Adrenal gland (tissue), 12 donors: ENCODE results near the gene DMTF1. TPM values are rescaled to one million over a fixed set of nuclear protein-coding genes. Genes with fewer than 3 reads are reported as not detected.

ENCODE experiments used
- DNase-seq, 7 donors: peaks; one replicate each; pipeline ENCODE4 v3.0.0-alpha.2; 2019 to 2020
- H3K27ac ChIP-seq, 5 donors: fragments of 200-600 bp; sonication (generic) in 4 of 5; 1 replicate in 3 of 5; 2 replicates in 2 of 5; pipeline versions ENCODE4 v1.5.1 to v1.8.0; 2016 to 2020; ENCODE audit warnings: mild to moderate bottlenecking in 1 of 5
- H3K27me3 ChIP-seq: fragments of 200-600 bp; 2 replicates; pipeline ENCODE4 v1.8.0; 2021
- H3K36me3 ChIP-seq, 2 donors: fragments of 200-600 bp; replicated peaks in 1 of 2; 1 replicate in 1 of 2; 2 replicates in 1 of 2; pipeline versions ENCODE4 v1.5.1 to v1.8.0; 2018 to 2022
- H3K4me1 ChIP-seq, 2 donors: fragments of 200-600 bp; replicated peaks in 1 of 2; 1 replicate in 1 of 2; 2 replicates in 1 of 2; pipeline versions ENCODE4 v1.5.1 to v1.8.0; 2018 to 2021
- H3K4me3 ChIP-seq, 4 donors: fragments of 200-600 bp; sonication (generic) in 3 of 4; one replicate each; pipeline ENCODE4 v1.5.1; 2016 to 2018
- H3K9me3 ChIP-seq, 3 donors: fragments of 200-600 bp; sonication (generic) in 1 of 3; replicated peaks in 1 of 3; 1 replicate in 2 of 3; 2 replicates in 1 of 3; pipeline versions ENCODE4 v1.5.1 to v1.8.0; 2016 to 2021
- POLR2A ChIP-seq, 2 donors: fragments of 450-650 bp; IDR thresholded peaks; one replicate each; pipeline ENCODE4 v1.6.1; 2017; ENCODE audit warnings: antibody characterized with exemption in 2 of 2, mild to moderate bottlenecking in 2 of 2, moderate library complexity in 1 of 2
- WGBS, 4 donors: extraction: QIAGEN DNeasy Blood & Tissue Kit in 2 of 4; methylation state at CpG; one replicate each; pipeline versions ENCODE4 v1.1.5 to v1.1.7; 2013 to 2017; 5-methylcytosine and 5-hydroxymethylcytosine counted together
- intact Hi-C, 2 donors: fragments of 100-400 bp; cut with DNase I; formaldehyde crosslinking; loops; one replicate each; pipeline versions ENCODE4 v1.14.1 to v1.15.0; 2022 to 2023
- polyA plus RNA-seq, 3 donors: library from polyadenylated mRNA; stranded (reverse); fragments of 200-250 nt in 2 of 3; fragments of 350-450 nt in 1 of 3; fragmentation: Illumina TruSeq in 1 of 3; extraction: RNeasy Lipid Tissue Mini Kit (QIAGEN cat#74804) in 1 of 3; gene quantifications; one replicate each; pipeline ENCODE4 v1.2.3, GENCODE V29; 2013 to 2014
- total RNA-seq, 9 donors: library from RNA; depleted of rRNA in 4 of 9; stranded (reverse); fragments of >200 nt in 4 of 9; fragments of 120-200 nt in 1 of 9; fragmentation: NEBNext Ultra II Directional in 1 of 9; extraction: Animal tissue kit (Norgen Biotek cat#: 25700) in 1 of 9; gene quantifications; one replicate each; pipeline versions ENCODE4 v1.1.0 to v1.2.4, GENCODE V29; 2013 to 2023
- TF ChIP-seq, protein P1 (sequence below), 6 experiments: fragments of 450-650 bp in 4 of 6; fragments of 200-600 bp in 2 of 6; sonication (generic) in 1 of 6; IDR thresholded peaks; 1 replicate in 5 of 6; 2 replicates in 1 of 6; pipeline versions ENCODE4 v1.5.1 to v1.8.0; 2016 to 2021; ENCODE audit warnings: antibody characterized with exemption in 6 of 6, mild to moderate bottlenecking in 2 of 6, moderate library complexity in 1 of 6
- donor health status: healthy with polysubstance abuse.
- donor health status: Bipolar disorder and iron deficiency.
- donor health status: DM: yes; HTN: yes; CAD: no.
- donor health status: DM: no; HTN: no; CAD: no.
- donor health status: DM: no; HTN: no; CAD: no.
- donor health status: DM: yes; HTN: yes; CAD: no.

Gene DMTF1
- total and polyA plus RNA-seq, 12 donors, result 17.1 to 149 (median 50.2) TPM

DNA sequence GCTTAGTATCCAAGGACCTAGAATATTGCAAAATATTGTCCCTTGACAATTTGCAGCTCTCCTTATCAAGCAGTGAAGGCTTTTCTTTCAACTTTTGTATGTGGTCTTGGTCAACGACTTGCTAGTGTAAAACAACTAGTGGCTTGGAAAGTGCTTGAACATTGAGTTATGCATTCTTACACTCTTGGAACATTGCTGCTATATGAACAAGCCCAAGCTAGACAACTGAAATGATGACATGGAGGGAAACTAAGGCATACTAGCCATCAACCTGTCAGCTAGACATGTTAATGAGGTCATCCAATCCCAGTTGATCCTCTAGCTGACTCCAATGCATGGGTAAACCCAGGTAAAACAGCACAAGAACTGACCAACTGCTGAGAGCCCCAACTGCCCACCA, 12.7 kb upstream of the DMTF1 start:
- Histone ChIP-seq H3K27me3 (no peaks in the 10 kb centered on the region), H3K27ac (no peak overlapping the region), H3K36me3 (no peaks in the 10 kb centered on the region), H3K9me3 (no peaks in the 10 kb centered on the region), H3K4me3 (no peak overlapping the region), H3K4me1 (peaks cover 0 to 4% of the 10 kb centered on the region in 2 donors)
- intact Hi-C loops, result no loop called here
- DNase-seq, result no peak
- WGBS, 4 donors, result 55 to 69% (median 59%) methylated on average over 1 of the region's 1 CpG
- no peak for TF ChIP-seq POLR2A (IDR thresholded peaks at IDR 0.05)
- TF ChIP-seq, protein P1, sequence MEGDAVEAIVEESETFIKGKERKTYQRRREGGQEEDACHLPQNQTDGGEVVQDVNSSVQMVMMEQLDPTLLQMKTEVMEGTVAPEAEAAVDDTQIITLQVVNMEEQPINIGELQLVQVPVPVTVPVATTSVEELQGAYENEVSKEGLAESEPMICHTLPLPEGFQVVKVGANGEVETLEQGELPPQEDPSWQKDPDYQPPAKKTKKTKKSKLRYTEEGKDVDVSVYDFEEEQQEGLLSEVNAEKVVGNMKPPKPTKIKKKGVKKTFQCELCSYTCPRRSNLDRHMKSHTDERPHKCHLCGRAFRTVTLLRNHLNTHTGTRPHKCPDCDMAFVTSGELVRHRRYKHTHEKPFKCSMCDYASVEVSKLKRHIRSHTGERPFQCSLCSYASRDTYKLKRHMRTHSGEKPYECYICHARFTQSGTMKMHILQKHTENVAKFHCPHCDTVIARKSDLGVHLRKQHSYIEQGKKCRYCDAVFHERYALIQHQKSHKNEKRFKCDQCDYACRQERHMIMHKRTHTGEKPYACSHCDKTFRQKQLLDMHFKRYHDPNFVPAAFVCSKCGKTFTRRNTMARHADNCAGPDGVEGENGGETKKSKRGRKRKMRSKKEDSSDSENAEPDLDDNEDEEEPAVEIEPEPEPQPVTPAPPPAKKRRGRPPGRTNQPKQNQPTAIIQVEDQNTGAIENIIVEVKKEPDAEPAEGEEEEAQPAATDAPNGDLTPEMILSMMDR (IDR thresholded peaks at IDR 0.05), result no peak

DNA sequence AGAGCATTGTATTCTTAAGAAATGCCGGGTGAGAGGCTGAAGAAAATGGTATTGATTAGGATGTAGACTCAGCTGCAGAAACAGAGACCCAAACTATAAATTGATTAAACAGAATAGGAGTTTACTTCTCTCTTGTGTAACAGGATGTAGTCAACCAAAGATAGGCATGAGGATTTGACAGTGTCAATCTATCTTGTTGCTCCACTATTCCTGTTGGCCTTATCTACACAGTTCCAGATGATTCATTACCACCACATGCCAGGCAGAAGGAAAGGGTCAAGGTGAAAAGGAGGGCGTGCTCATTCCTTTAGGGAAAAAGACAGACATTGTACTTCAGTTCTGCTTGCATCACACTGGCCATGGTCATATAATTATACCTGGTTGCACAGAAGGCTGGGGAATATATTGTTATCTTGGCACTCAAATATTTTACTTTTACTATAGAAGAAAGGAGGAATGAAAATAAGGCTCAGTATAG, 11.9 kb upstream of the DMTF1 start:
- Histone ChIP-seq H3K9me3 (no peaks in the 10 kb centered on the region), H3K27ac (no peak overlapping the region), H3K27me3 (no peaks in the 10 kb centered on the region), H3K4me1 (peaks cover 0 to 4% of the 10 kb centered on the region in 2 donors), H3K36me3 (no peaks in the 10 kb centered on the region), H3K4me3 (no peak overlapping the region)
- TF ChIP-seq POLR2A (IDR thresholded peaks at IDR 0.05), result no peak
- TF ChIP-seq, protein P1 (IDR thresholded peaks at IDR 0.05), result no peak
- intact Hi-C loops, result loop anchor here in 1 of 2 donors (5.0 kb wide), 1 partner anchor 203 kb away; no protein-coding TSS in a partner anchor
- 32 to 42% (median 36%) methylated on average over 2 of the region's 2 CpGs for WGBS, 4 donors
- peak in 5 of 7 donors; percentile 20 to 59 (median 45) for DNase-seq

DNA sequence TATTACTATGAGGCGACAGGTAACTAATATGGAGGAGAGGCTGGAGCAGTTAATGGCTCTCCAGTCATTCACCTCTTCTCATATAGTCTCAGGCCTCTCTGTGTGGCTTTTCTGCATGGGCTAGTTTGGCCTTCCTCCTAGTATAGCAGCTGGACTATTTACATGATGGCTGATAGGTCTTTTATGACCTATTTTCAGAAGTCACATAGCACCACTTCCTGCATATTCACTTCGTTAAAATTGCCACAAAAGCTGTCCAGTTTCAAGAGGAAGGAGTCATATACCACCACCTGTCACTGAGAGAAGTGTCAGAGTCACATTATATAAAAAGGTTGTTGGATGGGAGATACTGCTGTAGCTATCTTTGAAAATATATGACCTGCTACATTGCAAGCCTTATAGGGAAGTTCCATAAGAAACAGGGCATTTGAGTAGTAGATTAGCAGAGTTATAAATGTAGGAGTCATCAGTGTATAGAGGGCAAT, 8.0 kb upstream of the DMTF1 start:
- no peaks in the 10 kb centered on the region for H3K27me3 ChIP-seq
- DNase-seq, result no peak
- no peak overlapping the region for H3K4me3 ChIP-seq
- H3K4me1 ChIP-seq, result peaks cover 0 to 4% of the 10 kb centered on the region in 2 donors
- H3K36me3 ChIP-seq, result no peaks in the 10 kb centered on the region
- H3K9me3 ChIP-seq, result no peaks in the 10 kb centered on the region
- TF ChIP-seq POLR2A (IDR thresholded peaks at IDR 0.05), result no peak
- TF ChIP-seq, protein P1 (IDR thresholded peaks at IDR 0.05), result no peak
- intact Hi-C loops, result loop anchor here in 1 of 2 donors (5.0 kb wide), 1 partner anchor 207 kb away; no protein-coding TSS in a partner anchor
- 62 to 78% (median 72%) methylated on average over 2 of the region's 2 CpGs for WGBS, 4 donors
- H3K27ac ChIP-seq, result no peak overlapping the region

DNA sequence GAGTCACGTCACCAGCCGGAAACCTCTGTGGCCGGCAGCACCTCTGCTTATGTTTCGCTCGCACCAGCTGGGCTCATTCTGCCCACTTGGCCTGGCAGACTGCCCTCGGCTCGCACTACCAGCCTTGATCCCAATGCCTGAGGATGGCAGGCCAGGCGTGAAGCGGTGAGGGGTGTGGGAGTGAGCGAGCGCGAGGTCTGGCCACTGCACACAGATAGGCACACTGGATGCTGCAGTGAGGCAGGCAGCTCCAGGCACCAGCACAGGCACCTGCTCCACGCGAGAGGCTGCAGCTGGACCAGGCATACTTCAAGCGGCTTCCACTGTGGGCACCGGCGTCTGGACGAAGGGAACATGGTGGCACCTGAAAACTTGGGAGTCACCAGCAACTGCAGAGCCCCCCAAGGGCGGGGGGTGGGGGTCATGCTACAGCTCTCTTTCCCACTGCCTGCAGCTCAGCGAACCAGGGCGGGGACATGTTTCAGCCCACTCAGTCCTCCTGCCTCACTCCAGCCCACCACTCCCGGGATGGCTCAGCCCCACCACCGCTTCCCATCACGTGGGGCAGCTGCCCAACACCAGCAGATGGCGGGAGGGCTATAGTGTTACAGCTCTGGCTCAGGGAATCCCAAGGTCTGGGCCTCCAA, 5.4 kb upstream of the DMTF1 start:
- Histone ChIP-seq H3K4me3 (no peak overlapping the region), H3K4me1 (peaks cover 0 to 6% of the 10 kb centered on the region in 2 donors), H3K9me3 (no peaks in the 10 kb centered on the region), H3K27ac (no peak overlapping the region), H3K36me3 (no peaks in the 10 kb centered on the region), H3K27me3 (no peaks in the 10 kb centered on the region)
- intact Hi-C loops, result loop anchor here (2.0 to 5.0 kb wide), 2 partner anchors 208 to 220 kb away; no protein-coding TSS in a partner anchor
- WGBS, 4 donors, result 76 to 84% (median 82%) methylated on average over 11 to 25 of the region's 25 CpGs
- no peak for TF ChIP-seq POLR2A (IDR thresholded peaks at IDR 0.05)
- TF ChIP-seq, protein P1 (IDR thresholded peaks at IDR 0.05), result no peak
- peak in 1 of 7 donors; percentile 9 for DNase-seq
